HG02571 (cell line): ENCODE results near the gene THEM4.
"Not testable (repeated sequence)": the region's sequence is repeated elsewhere in the genome, so short reads cannot be mapped to it uniquely, and the experiment has no call there.

ENCODE experiments used
- ATAC-seq: cut with Tn5 transposase; IDR thresholded peaks from one replicate; pipeline ENCODE4 v1.9.1; 2021; ENCODE audit warnings: mild to moderate bottlenecking, moderate library complexity; ENCODE audit not compliant: unreplicated experiment

Gene THEM4

DNA sequence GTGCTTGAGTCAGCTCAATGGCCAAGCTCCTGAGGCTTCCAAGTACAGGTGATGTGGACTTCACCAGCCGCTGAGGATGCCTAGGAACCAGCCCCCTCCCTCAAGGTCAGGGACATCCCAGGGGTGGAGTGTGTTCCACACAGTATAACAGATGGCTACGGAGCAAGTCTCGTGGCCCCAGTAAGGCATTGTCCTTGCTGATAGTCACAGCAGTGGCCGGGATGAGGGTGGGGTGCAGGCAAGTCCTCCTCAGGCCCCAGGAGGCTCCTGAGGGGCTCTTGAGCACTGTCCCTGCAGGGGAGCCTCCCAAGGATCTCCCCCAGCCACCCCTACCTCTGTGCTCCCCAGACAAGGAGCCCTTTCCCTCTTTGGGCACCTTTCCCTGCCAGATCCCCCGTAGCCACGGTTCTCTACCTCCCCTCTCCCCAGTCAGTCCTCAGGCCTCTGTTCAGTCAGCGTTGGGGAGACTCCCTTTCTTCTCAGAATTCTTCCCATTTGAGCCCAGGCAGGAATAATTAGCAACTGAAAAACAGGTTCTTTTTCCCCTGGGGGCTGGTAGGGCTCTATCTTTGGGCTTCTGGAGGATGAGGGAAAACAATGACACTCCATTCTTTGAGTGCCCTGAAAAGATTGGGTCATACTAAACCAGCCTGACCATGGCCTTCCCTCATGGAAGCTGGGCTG, 48.7 kb downstream of the THEM4 start:
- no peak for ATAC-seq

DNA sequence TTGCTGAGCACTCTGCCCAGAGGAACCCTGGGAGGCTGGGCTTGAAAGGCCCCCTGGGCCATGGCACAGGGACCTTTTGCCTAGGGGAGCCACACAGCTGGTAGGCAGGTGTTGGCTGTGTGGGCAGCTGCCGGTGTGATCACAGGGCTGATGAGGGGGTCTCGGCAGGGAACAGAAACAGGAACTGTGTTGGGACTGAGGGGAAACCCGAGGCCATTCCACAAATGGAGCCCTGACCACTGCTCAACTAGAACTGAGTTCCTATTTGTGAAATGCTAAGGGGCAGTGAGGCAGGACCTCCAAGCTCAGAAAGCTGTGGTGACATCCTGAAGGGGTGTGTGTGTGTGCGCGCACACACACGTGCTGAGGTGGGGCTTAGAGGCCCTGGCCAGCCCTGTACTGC, 49.4 kb downstream of the THEM4 start:
- no peak for ATAC-seq

DNA sequence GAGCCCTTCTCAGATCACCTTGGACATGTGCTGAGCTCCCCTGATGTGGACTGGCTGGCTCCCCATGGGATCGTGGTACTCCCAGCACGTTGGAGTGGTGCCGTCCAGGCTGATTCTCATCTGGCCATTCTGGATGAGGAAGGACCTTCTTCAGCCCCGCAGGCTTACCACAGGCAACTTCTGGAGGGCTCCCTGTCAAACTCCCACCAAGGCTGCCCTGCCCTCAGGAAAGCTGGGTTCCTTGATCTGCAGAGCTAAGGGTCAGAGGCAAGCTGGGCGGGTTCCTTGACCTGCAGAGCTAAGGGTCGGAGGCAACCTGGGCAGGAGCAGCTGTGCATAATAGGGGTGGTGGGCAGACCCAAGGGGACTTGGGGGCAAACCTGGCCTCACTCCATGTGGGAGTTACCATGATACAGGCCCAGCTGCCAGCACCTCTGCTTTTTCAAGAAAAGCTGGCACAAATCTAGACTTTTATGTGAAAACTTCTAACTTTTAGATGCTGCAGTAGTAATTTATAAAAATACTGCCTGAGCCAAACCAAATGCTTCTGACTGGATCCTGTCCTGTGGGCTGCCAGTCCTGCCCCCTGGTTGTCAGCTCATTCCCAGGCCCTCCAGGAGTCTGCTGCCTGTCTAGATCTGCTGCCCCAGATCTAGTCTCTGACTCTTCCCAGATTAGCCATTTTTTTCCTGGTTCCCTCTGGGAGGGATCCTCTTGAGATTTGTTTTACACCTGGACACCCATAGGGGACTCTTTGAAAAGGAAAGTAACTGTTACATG, 50.2 kb downstream of the THEM4 start:
- ATAC-seq, result no peak

DNA sequence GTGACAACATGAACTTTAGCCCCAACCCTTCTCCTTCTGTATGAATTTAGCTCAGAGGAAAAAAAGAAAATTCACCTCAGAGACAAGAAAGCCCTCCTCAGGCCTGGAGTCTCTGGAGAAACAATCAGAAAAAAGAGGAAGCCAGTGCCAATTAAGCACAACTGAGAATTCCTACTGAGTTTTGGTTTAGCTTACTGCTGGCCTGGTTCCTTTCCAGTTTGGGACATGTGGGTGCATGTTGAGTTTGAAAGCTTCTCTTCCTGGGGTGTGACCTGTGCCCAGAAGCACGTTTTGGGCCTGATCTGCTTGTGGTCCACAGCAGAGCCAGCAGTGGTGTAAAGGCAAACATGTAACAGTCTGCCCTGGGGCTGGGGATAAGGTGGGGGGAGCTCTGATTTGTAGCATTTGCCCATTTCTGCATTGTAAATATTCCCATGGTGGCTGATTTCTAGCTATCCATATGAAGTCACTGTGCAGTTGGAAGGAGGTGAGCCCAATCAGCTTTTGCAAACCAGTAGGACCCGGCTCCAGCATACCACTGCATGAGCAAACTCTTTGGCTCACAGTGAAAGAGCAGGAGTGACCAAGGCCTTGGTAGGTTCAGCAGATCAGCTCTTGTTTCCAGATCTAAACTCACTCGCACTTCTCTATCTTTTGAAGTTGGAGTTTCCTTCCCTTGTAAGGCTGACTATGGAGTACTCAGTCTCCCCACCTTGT, 51.1 kb downstream of the THEM4 start:
- no peak for ATAC-seq

DNA sequence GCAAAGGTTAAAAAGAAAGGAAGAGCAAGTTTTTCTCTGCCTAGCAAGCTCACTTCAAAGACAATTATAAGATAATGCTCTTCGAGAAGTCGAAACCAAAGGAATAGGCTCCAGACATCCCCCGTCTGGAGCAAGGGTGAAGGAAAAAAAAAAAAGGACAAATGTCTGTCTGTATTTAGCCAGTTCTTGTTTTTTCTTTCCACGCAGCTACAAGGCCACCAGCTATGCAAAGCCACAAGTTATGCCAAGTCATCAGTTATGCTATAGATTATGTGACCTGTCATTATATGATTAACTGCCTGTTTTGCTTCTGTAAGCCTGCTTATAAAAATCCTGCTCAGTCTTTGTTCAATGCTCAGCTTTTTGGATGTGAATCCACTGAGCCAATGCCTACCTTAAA, 53.4 kb downstream of the THEM4 start:
- ATAC-seq, result no peak

DNA sequence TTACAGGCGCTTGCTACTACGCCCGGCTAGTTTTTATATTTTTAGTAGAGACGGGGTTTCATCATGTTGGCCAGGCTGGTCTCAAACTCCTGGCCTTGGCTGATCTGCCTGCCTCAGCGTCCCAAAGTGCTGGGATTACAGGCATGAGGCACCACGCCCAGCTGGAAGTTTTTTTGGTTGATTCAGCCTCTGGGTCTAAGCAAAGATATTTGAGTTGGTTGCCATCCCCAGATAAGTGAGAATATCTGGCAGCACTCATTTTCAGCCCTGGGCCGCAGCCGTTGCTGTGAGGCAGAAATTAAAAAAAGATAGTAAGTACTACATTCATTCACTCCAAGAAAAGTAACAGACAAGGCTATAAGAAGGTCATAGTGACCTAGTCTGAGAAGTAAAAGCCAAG, 53.8 kb downstream of the THEM4 start:
- ATAC-seq, result not testable (repeated sequence)

DNA sequence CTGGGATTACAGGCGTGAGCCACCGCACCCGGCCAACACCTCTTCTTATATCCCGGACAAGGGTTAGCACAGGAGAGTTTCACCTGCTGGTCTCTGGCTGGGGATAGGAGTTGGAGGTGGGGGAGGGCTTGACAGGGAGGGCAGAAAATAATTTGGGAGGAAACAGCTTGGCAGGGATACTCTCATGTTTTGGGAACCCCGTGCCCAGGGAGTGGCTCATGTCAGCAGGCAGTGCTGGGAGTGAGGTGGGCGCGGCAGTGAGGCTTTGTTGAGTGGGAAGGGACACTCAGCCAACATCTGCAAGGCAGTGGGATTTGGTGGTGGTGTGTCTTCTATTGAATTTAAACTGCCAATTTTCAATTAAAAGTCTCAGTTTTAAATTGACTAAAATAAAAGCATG, 54.7 kb downstream of the THEM4 start:
- no peak for ATAC-seq

DNA sequence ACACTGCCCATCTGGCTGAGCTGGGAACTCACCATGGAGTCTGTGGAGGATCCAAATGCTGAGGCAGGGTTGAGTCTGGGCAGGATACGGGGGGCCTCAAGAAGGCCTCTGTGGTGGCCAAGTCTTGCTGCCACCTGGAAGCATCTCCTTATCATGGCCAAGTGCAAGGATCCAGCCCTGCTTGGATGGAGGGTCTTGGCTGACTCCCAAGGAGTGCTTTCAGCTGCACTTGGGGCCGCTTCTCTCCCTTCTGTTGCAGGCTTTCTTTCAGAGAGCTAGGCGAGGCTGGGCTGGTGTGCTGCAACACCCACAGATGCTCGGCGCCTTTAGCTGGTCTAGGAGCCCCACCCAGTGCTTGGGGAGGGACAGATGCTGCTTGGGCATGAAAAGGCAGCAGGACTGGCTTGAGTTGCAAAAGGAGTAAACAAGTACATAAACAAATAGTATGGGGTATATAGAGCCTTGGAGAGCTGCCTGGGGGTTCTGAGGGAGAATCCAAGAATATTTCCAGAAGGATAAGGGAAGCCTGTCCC, 55.8 kb downstream of the THEM4 start, which contains the start of gene THEM5:
TSS of gene THEM5 (minus strand) at position 302 of the 533 bp plus-strand sequence. CDS start at position 155, 147 bp downstream.
- ATAC-seq, result no peak

DNA sequence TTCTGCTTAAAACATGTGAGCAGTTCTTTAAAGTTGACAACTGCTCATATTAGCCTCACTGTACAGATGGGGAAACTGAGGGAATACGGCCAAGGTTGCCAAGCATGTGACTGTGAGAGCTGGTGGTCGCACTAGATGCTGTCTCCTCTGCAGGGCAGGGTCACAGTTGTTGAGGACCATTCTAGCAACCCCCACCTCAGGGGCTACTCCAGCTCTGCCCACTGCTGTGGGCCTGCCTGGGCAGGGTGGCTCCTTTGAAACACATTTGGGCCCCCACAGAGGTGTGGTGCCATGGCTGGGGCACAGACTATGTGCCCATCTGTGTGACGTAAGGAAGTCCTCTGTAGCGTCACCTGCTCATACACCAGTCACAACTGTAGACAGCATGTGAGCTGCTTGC, 56.6 kb downstream of the THEM4 start:
- no peak for ATAC-seq

DNA sequence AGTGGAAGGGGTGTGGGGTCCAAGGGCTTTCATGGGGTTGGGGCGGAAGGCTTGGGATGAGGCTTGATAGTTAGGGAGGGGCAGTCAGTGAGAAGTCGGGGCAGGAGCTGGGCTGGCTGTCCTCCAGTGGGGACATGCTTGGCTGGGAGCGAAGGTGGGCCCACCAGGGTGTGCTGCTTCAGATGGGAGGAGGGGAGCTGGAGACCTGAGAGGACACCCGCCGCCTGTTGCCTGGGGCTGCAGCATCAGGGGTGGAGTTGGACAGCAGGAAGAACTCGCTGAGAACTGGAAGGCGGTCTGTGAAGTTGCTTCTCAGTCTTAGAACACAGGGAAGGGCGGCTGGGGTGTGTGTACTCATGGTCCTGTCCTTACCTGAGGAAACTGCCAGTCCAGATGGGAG, 57.4 kb downstream of the THEM4 start:
- ATAC-seq, result no peak

DNA sequence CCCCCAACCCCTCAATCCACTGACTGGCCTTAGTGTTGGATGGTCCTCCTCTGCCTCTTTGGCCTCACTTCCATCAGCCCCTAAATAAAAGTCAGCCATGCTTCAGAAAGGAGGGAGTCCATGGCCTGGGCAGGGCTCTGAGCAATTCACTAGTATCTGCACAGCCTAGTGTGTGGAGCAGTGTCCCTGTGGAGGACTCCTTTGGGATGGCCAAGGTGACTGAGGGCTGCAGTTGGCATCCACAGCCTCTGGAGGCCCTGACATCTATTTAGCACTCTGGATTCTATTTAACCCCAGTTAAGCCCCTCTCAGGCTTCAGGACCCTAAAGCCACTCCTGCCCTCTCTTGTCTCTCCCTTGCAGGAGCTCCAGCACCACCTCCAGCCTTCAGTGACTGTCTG, 59.4 kb downstream of the THEM4 start:
- no peak for ATAC-seq

DNA sequence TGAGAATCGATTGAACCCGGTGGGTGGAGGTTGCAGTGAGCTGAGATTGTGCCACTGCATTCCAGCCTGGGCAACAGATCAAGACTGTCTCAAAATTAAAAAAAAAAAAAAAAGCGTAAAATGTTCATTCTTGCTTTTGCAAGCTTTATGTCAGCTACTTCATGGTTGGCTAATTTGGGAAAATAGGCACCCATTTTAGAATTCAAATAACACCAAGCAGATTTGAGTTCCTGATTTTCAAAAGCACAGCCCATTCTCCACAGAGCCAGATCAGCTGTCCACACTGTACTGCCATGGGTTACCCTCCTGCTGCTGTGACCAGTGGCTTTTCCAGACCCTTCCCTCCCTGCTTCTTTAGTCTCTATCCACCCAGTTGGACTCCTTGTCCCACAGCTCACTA, 60.2 kb downstream of the THEM4 start:
- ATAC-seq, result no peak

DNA sequence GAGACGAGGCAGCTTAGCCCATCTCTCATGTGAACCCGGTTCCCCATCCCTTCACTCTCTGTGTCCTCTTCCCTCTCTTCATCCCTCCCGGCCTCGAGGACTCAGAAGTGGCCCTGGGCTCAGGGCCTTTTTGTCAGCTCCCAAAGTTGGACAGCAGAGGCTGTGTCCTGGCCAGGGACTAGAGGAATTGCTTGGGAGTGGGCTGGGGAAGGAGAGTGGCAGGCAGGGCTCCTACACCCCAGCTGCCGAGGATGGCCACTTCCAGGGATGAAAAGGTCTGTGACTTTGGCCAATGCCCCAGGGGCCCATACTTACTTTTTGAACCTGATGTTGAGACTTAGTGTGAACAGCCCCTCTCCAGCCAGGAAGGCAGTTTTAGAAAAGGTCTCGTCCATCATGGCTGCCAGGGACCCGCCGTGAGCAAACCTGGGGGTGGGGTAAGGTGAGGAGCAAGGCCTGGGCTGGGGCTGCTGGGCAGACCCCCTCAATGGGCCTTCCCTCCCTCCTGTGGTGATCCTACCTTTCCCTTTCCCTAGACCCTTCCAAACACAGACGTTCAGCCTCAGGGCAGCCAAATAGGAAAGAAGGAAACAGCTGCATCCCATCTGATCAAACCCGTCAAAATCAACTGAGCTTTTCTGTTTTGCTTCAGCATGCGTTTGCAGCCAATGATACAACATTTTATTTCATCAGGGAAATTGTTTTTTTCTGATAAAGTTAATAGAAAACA, 61.3 kb downstream of the THEM4 start:
- no peak for ATAC-seq

DNA sequence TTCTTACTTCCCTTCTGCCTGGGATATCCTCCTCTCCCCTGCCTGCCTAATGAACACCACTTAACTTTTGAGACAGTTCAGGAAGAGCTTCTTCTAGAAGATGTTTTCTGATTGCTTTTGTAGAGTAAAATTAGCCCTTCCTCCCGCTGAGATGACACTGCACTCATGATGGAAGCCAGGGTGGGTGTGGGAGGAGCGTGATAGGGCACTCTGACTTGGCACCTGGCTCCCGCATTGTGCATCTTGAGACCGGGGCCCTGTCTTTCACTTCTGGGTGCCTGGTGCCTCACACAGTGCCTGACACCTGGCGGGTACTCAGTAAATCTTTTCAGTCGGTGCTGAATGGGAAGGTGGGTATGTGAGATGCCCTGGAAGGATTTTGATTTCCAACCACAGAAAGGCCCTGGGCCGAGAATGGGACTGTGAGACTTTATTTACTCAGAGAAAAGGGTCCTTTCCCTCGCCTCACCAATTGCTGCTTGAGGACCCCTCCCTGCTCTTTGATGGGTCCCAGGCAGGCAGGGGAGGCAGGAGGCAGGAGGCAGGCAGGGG, 62.5 kb downstream of the THEM4 start:
- no peak for ATAC-seq

DNA sequence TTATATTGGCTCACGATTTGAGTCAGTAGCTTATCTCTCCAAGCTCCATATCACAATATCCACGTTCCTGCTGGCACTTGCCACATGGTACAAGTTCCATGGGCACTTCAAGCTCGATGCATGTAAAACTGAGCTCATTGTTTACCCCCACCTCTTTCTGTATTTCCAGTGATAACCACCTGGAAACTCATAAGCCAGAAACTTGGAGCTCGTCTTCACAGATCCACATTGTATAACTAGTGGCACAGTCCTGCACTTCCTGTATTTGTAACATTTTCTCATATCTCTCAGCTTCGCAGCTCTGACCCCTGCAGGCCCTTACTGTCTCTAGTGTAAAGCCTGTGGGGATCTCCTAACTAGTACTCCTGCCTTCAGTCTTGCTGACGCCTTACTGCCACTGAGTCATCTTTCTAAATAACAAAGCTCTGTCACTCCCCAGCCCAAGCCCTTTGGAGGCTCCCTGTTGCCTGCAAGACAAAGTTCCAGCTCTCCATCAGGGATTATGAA, 63.2 kb downstream of the THEM4 start:
- ATAC-seq, result no peak

DNA sequence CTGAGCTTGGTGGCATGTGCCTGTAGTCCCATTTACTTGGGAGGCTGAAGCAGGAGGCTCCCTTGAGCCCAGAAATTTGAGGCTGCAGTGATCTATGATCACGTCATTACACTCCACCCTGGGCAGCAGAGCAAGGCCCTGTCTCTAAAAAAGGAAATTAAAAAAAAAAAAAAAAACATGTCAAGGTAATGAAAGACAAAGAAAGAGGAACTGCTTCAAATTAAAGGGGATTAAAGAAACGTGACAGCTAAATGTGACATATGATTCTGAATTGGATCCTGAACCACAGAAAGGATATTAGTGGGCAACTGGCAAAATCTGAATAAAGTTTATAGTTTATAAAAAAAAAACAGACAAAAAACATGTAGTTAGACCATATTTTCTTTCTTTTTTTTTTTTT, 65.9 kb downstream of the THEM4 start:
- no peak for ATAC-seq

DNA sequence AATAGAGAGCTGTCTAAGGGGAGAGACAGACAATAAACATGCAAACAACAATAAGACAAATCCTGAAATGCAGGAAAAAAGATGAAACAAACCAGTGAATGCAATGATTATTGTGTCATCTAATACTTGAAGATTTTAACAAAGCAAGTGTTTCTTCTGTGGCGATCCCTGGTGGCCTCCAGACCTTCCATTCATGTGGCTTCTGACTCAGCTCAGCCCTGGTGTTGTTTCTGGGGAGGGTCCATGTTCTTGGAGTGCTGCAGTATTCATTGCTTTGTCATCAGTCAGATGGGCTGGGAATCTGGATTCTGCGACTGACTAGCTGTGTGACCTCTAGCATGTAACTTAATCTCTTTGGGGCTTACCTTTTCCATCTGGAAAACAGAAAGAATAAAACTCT, 68.2 kb downstream of the THEM4 start:
- ATAC-seq, result no peak

DNA sequence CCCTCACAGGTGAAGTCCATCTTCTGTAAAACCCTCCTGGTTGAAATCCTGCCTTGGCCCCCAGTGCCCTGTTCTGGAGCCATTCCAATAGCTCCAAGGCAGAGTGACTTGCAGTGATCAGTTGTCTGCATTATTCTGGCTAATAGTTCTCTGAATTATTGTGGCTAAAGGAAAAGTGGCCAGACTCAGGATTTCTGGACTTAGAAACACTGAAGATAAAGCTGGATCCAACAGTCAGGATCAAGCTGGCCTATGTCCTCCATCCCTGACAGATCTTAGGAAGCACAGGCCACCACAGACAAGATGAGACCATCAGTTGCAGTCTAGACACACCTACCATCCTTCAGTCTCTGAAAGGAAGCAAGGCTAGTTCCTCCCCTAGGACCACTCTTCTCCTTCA, 68.9 kb downstream of the THEM4 start:
- no peak for ATAC-seq

DNA sequence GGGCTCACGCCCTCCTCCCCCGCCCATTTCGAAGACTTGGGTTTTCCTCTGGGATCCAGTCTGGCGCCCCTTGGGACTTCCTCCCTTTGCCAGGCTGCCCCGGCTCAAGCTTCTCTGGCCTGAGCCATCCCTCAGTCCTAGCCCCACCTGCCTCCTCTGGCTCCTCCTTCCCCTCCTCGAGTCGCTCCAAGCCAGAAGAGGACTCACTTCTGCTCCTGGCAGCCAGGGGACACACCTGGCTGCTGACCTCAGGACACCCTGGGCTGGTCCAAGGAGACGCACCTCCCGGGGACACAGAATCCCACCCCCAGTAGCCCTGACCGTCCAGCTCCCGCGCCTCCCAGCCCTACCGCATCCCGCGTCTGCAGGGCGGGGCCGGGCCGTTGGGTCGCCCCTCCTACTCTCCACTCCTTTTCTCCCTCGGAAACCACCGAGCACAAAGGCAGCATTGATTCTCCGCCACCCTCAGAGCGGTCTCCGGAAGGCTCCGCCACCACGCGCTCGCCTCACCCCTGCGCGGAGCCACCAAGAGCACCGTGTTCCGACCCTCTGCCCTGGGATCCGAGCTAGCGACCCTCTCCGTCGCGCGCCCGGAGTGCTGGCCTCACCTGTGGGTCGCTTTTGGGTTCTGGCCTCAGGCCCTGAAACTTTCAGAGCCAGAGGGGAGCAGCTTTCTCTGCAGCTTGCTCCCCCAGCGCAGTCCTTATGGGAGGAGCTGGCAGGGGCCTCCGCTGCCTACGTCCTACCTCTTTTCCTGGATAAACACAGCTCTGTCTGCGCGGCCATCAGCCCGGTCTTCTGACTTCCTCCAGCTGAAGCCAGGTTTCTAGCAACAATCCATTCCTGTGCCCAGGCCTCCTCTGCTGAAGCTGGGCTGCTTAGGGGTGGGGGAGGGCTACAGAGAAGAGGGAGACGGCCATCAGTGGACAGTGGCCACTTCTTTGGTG, 69.6 kb downstream of the THEM4 start, which contains the start of gene C2CD4D:
TSS of gene C2CD4D (minus strand) at position 364 of the 947 bp plus-strand sequence. CDS start 831 bp downstream, outside the sequence.
- ATAC-seq, result no peak
